K562 (cell line): ENCODE results near the gene ATM. TPM values are rescaled to one million over a fixed set of nuclear protein-coding genes. Genes with fewer than 3 reads are reported as not detected.
A peak's percentile ranks its signal among the peaks of the same experiment; 100 is the strongest.

Source experiments
- FOSL1 ChIP-seq: fragments of 200-800 bp; sonication (Bioruptor generic); conservative IDR thresholded peaks from 2 replicates; pipeline ENCODE4 v1.6.1; 2016; ENCODE audit warnings: missing genetic modification characterization, missing compliant biosample characterization
- HMG20A ChIP-seq: fragments of 450-650 bp; formaldehyde crosslinking; conservative IDR thresholded peaks from 2 replicates; pipeline ENCODE4 v1.4.0; 2020; ENCODE audit warnings: mild to moderate bottlenecking, mixed read lengths
- NR2C1 ChIP-seq, 2 experiments: fragments of 450-650 bp; IDR thresholded peaks; 2 replicates each; pipeline ENCODE4 v1.6.1; 2017; ENCODE audit warnings: mild to moderate bottlenecking in 2 of 2, antibody characterized with exemption in 1 of 2, inconsistent platforms in 1 of 2, missing compliant biosample characterization in 1 of 2, missing genetic modification characterization in 1 of 2
- ZNF77 ChIP-seq: fragments of 250-450 bp; sonication (Bioruptor Pico); IDR thresholded peaks from 2 replicates; pipeline ENCODE4 v1.5.0; 2020
- polyA plus RNA-seq, 8 experiments: library from polyadenylated mRNA; depleted of rRNA in 4 of 8; stranded (reverse) in 5 of 8; unstranded in 3 of 8; fragments of >200 nt; fragmentation: Nextera tagmentation in 2 of 8; fragmentation: Illumina TruSeq in 1 of 8; extraction: Ambion mirVana in 2 of 8; extraction: Trizol in 1 of 8; gene quantifications; 2 replicates each; pipeline versions ENCODE4 v1.2.1 to v1.2.3, GENCODE V29; 2011 to 2014; ENCODE audit warnings: inconsistent platforms in 1 of 8, missing spikeins in 1 of 8
- total RNA-seq, 7 experiments: library from RNA; depleted of rRNA in 6 of 7; stranded (reverse); fragments of >200 nt in 6 of 7; fragmentation: Illumina TruSeq in 2 of 7; extraction: Trizol in 2 of 7; gene quantifications; 2 replicates each; pipeline versions ENCODE4 v1.2.1 to v1.2.3, GENCODE V29; 2011 to 2021; ENCODE audit warnings: low replicate concordance in 1 of 7
- TF ChIP-seq, protein P1 (sequence below): fragments of 450-650 bp; IDR thresholded peaks from 2 replicates; pipeline ENCODE4 v1.6.1; 2017; ENCODE audit warnings: antibody characterized with exemption, mild to moderate bottlenecking
- TF ChIP-seq, protein P2 (sequence below): fragments of 450-650 bp; IDR thresholded peaks from 2 replicates; pipeline ENCODE4 v1.6.1; 2016; ENCODE audit warnings: low read depth, mild to moderate bottlenecking, moderate library complexity

ATM gene
- total and polyA plus RNA-seq, 9 of the 15 experiments (the other 6 are each of a cell fraction or from before 2014, with no cell fraction given) = 8.3 to 46.8 (median 26.2) TPM

DNA sequence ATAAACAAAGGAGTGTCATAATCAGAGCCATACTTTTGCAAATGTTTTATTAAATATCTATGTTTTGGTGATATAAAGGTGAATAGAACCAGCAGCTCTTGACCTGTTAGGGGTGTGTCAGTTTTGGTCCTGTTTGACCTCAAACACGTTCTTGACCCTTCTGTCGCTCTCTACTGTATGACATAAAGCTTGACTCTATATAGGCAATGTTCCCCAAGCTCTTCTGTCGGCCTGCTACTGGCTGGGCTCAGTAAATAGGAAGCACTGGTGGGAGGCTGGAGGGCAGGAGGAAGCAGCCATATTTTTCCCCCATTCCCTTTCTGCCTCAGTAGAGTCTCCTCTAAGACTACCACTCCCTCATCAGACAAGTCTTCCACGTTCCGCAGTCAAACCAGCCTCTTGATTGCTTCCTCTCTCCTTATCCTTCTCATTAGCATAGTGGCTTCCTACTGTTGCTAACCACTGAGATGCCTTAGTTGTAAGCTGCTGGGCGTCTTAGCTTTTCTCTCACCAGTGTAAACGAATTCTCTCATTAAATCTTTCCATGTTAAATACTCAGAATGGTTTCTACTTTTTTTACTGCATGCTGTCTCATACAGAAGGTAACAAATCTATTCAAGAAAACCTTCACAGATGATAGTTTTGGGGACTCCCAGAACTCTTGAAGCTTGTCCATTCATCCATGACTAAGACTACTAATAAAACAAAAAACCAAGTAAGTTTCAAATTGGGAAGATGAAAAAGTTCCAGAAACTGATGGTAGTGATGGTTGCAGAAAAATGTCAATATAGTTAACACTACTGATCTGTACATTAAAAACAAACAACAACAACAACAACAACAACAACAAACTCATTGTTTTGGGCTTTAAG lies 3.7 kb upstream of the ATM start (continued):
- TF ChIP-seq, protein P1, sequence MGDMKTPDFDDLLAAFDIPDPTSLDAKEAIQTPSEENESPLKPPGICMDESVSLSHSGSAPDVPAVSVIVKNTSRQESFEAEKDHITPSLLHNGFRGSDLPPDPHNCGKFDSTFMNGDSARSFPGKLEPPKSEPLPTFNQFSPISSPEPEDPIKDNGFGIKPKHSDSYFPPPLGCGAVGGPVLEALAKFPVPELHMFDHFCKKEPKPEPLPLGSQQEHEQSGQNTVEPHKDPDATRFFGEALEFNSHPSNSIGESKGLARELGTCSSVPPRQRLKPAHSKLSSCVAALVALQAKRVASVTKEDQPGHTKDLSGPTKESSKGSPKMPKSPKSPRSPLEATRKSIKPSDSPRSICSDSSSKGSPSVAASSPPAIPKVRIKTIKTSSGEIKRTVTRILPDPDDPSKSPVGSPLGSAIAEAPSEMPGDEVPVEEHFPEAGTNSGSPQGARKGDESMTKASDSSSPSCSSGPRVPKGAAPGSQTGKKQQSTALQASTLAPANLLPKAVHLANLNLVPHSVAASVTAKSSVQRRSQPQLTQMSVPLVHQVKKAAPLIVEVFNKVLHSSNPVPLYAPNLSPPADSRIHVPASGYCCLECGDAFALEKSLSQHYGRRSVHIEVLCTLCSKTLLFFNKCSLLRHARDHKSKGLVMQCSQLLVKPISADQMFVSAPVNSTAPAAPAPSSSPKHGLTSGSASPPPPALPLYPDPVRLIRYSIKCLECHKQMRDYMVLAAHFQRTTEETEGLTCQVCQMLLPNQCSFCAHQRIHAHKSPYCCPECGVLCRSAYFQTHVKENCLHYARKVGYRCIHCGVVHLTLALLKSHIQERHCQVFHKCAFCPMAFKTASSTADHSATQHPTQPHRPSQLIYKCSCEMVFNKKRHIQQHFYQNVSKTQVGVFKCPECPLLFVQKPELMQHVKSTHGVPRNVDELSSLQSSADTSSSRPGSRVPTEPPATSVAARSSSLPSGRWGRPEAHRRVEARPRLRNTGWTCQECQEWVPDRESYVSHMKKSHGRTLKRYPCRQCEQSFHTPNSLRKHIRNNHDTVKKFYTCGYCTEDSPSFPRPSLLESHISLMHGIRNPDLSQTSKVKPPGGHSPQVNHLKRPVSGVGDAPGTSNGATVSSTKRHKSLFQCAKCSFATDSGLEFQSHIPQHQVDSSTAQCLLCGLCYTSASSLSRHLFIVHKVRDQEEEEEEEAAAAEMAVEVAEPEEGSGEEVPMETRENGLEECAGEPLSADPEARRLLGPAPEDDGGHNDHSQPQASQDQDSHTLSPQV = no peak
- TF ChIP-seq FOSL1 (tag) (peak; percentile 9; the same call in 1 of the 2 replicates), ZNF77 (CRISPR knock-in tag) (no peak), HMG20A (CRISPR knock-in tag) (no peak), NR2C1 (IDR thresholded peaks at IDR 0.05) (peak; percentile 54), NR2C1 (tag; IDR thresholded peaks at IDR 0.05) (peak; percentile 34; the same call in 1 of the 2 replicates)
- TF ChIP-seq, protein P2, sequence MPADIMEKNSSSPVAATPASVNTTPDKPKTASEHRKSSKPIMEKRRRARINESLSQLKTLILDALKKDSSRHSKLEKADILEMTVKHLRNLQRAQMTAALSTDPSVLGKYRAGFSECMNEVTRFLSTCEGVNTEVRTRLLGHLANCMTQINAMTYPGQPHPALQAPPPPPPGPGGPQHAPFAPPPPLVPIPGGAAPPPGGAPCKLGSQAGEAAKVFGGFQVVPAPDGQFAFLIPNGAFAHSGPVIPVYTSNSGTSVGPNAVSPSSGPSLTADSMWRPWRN = no peak
